Caco-2 (cell line): ENCODE results near the gene C16orf74. TPM values are rescaled to one million over a fixed set of nuclear protein-coding genes. Genes with fewer than 3 reads are reported as not detected.

Experiments
- BruUV-seq: library from RNA; stranded (reverse); fragments of 400-500 nt; replicated peaks from 2 replicates; lab custom pipeline; 2021; lab: Mats Ljungman, UMichigan
- CTCF ChIA-PET: fragments of 300-600 bp; sonication (Branson Sonifier 250); formaldehyde crosslinking; loops from one replicate; lab custom pipeline; 2022; ENCODE audit warnings: antibody characterized with exemption; lab: Charles Lee
- POLR2A ChIA-PET: fragments of 300-600 bp; sonication (Branson Sonifier 250); formaldehyde crosslinking; loops from one replicate; lab custom pipeline; 2022; ENCODE audit warnings: antibody characterized with exemption; lab: Charles Lee
- DNase-seq, 2 experiments: peaks; one replicate each; pipeline versions ENCODE4 v3.0.0 to v3.0.0-alpha.2; 2020 to 2022
- H3K27me3 ChIP-seq: replicated peaks from 2 replicates; pipeline ENCODE4 v1.6.0; 2011; ENCODE audit warnings: low read length; ENCODE audit not compliant: control insufficient read depth, insufficient read depth
- H3K36me3 ChIP-seq: 2 replicates; pipeline ENCODE4 v1.5.1; 2011; ENCODE audit warnings: low read length; ENCODE audit not compliant: control insufficient read depth, insufficient read depth
- H3K4me1 ChIP-seq: fragments of 250-450 bp; sonication (Bioruptor Pico); 2 replicates; pipeline ENCODE4 v1.5.1; 2020; ENCODE audit warnings: mild to moderate bottlenecking
- H3K4me3 ChIP-seq: 2 replicates; pipeline ENCODE4 v1.5.1; 2011; ENCODE audit warnings: low read depth, mild to moderate bottlenecking, control low read depth, low read length
- H3K9me3 ChIP-seq: fragments of 250-450 bp; sonication (Bioruptor Pico); 2 replicates; pipeline ENCODE4 v1.5.1; 2020; ENCODE audit warnings: mild to moderate bottlenecking, moderate library complexity
- H3K27ac Mint-ChIP-seq: one replicate; pipeline ENCODE4 v1.8.0; 2022; ENCODE audit warnings: mixed read lengths; ENCODE audit not compliant: unreplicated experiment
- H3K27me3 Mint-ChIP-seq: one replicate; pipeline ENCODE4 v1.8.0; 2022; ENCODE audit warnings: mixed read lengths; ENCODE audit not compliant: insufficient read depth, unreplicated experiment
- H3K36me3 Mint-ChIP-seq: one replicate; pipeline ENCODE4 v1.8.0; 2022; ENCODE audit warnings: mild to moderate bottlenecking, mixed read lengths; ENCODE audit not compliant: insufficient read depth, unreplicated experiment
- H3K4me1 Mint-ChIP-seq: one replicate; pipeline ENCODE4 v1.8.0; 2022; ENCODE audit warnings: low read depth, mixed read lengths; ENCODE audit not compliant: unreplicated experiment
- H3K4me3 Mint-ChIP-seq: one replicate; pipeline ENCODE4 v1.8.0; 2022; ENCODE audit warnings: mild to moderate bottlenecking, moderate library complexity, mixed read lengths; ENCODE audit not compliant: unreplicated experiment
- H3K9me3 Mint-ChIP-seq: one replicate; pipeline ENCODE4 v1.8.0; 2022; ENCODE audit warnings: mixed read lengths; ENCODE audit not compliant: unreplicated experiment
- intact Hi-C: fragments of 100-400 bp; cut with micrococcal nuclease; formaldehyde crosslinking; loops from one replicate; pipeline ENCODE4 v1.10.0; 2022; ENCODE audit not compliant: unreplicated experiment
- total RNA-seq: library from RNA; stranded (reverse); gene quantifications from 2 replicates; pipeline ENCODE4 v1.2.3, GENCODE V29; 2022
- TF ChIP-seq, protein P1 (sequence below), 2 experiments: fragments of 200-600 bp in 1 of 2; IDR thresholded peaks; 1 replicate in 1 of 2; 2 replicates in 1 of 2; pipeline versions ENCODE4 v1.5.1 to v1.8.0; 2011 to 2022; ENCODE audit warnings: antibody characterized with exemption in 1 of 2, control low read depth in 1 of 2, inconsistent platforms in 1 of 2, low read depth in 1 of 2, low read length in 1 of 2, mild to moderate bottlenecking in 1 of 2, moderate library complexity in 1 of 2; ENCODE audit not compliant: insufficient read depth in 1 of 2, severe bottlenecking in 1 of 2, unreplicated experiment in 1 of 2

C16orf74 gene
- total RNA-seq, 1 experiment from 2014 or later, result 4.0 TPM

DNA sequence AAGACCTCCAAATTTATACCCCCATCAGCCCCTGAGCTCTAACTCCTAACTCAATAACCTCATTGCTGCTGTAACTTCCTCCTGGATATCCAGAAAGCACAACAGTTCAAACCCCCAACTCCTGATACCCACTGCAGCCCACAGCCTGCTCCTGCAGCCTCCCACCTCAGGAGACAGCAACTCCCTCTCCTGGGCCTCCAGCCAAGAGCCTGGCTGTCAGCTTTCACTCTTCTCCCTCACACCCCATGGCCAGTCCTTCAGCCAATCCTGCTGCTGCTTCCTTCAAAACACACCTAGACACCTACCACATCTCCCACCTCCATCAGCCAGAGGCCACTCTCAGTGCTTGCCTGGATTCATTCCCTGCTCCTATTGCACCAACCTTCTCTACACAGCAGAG, 67.5 kb downstream of the C16orf74 start:
- no peaks in the 10 kb centered on the region for H3K27me3 ChIP-seq
- peaks cover 75% of the 10 kb centered on the region for H3K36me3 Mint-ChIP-seq
- H3K9me3 Mint-ChIP-seq, result no peaks in the 10 kb centered on the region
- peaks cover 5% of the 10 kb centered on the region; the same call in 1 of the 2 replicates for H3K36me3 ChIP-seq
- peaks cover 25% of the 10 kb centered on the region for H3K4me1 ChIP-seq
- no TSS peak for BruUV-seq
- intact Hi-C loops, result no loop called here
- no peaks in the 10 kb centered on the region for H3K9me3 ChIP-seq
- no peak overlapping the region for H3K4me3 Mint-ChIP-seq
- TF ChIP-seq, protein P1, sequence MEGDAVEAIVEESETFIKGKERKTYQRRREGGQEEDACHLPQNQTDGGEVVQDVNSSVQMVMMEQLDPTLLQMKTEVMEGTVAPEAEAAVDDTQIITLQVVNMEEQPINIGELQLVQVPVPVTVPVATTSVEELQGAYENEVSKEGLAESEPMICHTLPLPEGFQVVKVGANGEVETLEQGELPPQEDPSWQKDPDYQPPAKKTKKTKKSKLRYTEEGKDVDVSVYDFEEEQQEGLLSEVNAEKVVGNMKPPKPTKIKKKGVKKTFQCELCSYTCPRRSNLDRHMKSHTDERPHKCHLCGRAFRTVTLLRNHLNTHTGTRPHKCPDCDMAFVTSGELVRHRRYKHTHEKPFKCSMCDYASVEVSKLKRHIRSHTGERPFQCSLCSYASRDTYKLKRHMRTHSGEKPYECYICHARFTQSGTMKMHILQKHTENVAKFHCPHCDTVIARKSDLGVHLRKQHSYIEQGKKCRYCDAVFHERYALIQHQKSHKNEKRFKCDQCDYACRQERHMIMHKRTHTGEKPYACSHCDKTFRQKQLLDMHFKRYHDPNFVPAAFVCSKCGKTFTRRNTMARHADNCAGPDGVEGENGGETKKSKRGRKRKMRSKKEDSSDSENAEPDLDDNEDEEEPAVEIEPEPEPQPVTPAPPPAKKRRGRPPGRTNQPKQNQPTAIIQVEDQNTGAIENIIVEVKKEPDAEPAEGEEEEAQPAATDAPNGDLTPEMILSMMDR (IDR thresholded peaks at IDR 0.05; ENCODE audit: insufficient read depth in 1 of 2, low read depth in 1 of 2, low read length in 1 of 2, severe bottlenecking in 1 of 2, unreplicated experiment in 1 of 2), result no peak
- no peak overlapping the region for H3K4me3 ChIP-seq
- CTCF ChIA-PET, result no interaction called here
- H3K27me3 Mint-ChIP-seq, result no peaks in the 10 kb centered on the region
- peaks cover 30% of the 10 kb centered on the region for H3K4me1 Mint-ChIP-seq
- peak overlapping the region; percentile 5 for H3K27ac Mint-ChIP-seq
- POLR2A ChIA-PET, result no interaction called here
- DNase-seq, result no peak

GRCh38 chr16:85682516-85682915, 68.4 kb downstream of the C16orf74 start:
- TF ChIP-seq, protein P1 (IDR thresholded peaks at IDR 0.05; ENCODE audit: insufficient read depth in 1 of 2, low read depth in 1 of 2, low read length in 1 of 2, severe bottlenecking in 1 of 2, unreplicated experiment in 1 of 2), result no peak
- Histone ChIP-seq H3K4me3 (no peak overlapping the region), H3K36me3 (peaks cover 8% of the 10 kb centered on the region), H3K4me1 (peaks cover 22% of the 10 kb centered on the region), H3K9me3 (no peaks in the 10 kb centered on the region), H3K27me3 (no peaks in the 10 kb centered on the region)
- ChIA-PET CTCF (interaction anchor here (0.7 kb wide), 1 partner anchor 35 kb away, joined by 3 read pairs; no protein-coding TSS in a partner anchor), POLR2A (no interaction called here)
- H3K9me3 Mint-ChIP-seq, result no peaks in the 10 kb centered on the region
- no peaks in the 10 kb centered on the region for H3K27me3 Mint-ChIP-seq
- peaks cover 81% of the 10 kb centered on the region for H3K36me3 Mint-ChIP-seq
- intact Hi-C loops, result no loop called here
- no peak overlapping the region for H3K27ac Mint-ChIP-seq
- DNase-seq, result no peak
- H3K4me3 Mint-ChIP-seq, result no peak overlapping the region
- peaks cover 30% of the 10 kb centered on the region for H3K4me1 Mint-ChIP-seq
- no TSS peak for BruUV-seq

DNA sequence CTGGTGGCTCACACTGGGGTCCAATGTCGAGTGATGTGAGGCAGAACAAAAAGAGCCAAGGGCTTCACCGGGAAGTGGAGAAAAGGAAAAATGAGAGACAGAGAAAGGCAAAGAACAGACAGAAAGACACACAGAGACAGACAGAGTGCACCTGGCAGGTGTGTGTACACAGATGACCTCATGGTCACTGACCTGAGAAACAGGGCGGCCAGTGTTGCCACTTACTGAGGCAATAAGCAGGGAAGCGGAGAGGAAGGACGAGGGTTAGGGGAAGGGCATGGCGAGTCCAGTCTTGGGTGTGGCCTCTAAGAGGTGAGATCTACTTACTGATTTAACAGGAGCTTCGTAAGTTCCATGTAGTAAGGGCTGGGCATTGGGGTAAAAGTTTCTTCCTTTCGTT, 69.6 kb downstream of the C16orf74 start:
- intact Hi-C loops, result no loop called here
- Mint-ChIP-seq H3K4me3 (no peak overlapping the region), H3K27ac (peak overlapping the region; percentile 34), H3K36me3 (peaks cover 79% of the 10 kb centered on the region), H3K9me3 (no peaks in the 10 kb centered on the region), H3K27me3 (no peaks in the 10 kb centered on the region), H3K4me1 (peaks cover 30% of the 10 kb centered on the region)
- no peak for DNase-seq
- H3K36me3 ChIP-seq, result peaks cover 11% of the 10 kb centered on the region
- BruUV-seq, result no TSS peak
- H3K4me1 ChIP-seq, result peaks cover 11% of the 10 kb centered on the region
- H3K27me3 ChIP-seq, result no peaks in the 10 kb centered on the region
- no peaks in the 10 kb centered on the region for H3K9me3 ChIP-seq
- TF ChIP-seq, protein P1 (IDR thresholded peaks at IDR 0.05; ENCODE audit: insufficient read depth in 1 of 2, low read depth in 1 of 2, low read length in 1 of 2, severe bottlenecking in 1 of 2, unreplicated experiment in 1 of 2), result no peak
- ChIA-PET CTCF (no interaction called here), POLR2A (interaction anchor here (0.7 kb wide), 1 partner anchor 68 kb away, joined by 6 read pairs; the partner anchor contains the start of gene GSE1)
- no peak overlapping the region for H3K4me3 ChIP-seq
